T-helper 1 cell treated with Interleukin-12 subunit alpha and Interleukin-12 subunit beta and Interleukin-4 antibody, amounts not matched to agents 30 μg/mL and 1 μg/mL, for 36 hours (primary cell): Measurements from ENCODE around the gene NEO1.

ENCODE experiments used
- H3K27ac Mint-ChIP-seq: one replicate; pipeline ENCODE4 v1.8.0; 2021; ENCODE audit warnings: mild to moderate bottlenecking, mixed read lengths
- H3K27me3 Mint-ChIP-seq: one replicate; pipeline ENCODE4 v1.8.0; 2021; ENCODE audit warnings: low read depth, mixed read lengths
- H3K36me3 Mint-ChIP-seq: one replicate; pipeline ENCODE4 v1.8.0; 2021; ENCODE audit warnings: low read depth, mixed read lengths
- H3K4me1 Mint-ChIP-seq: one replicate; pipeline ENCODE4 v1.8.0; 2021; ENCODE audit warnings: low read depth, mixed read lengths
- H3K4me3 Mint-ChIP-seq: one replicate; pipeline ENCODE4 v1.8.0; 2021; ENCODE audit warnings: mild to moderate bottlenecking, moderate library complexity, mixed read lengths
- H3K9me3 Mint-ChIP-seq: one replicate; pipeline ENCODE4 v1.8.0; 2021; ENCODE audit warnings: mixed read lengths

Gene NEO1

DNA sequence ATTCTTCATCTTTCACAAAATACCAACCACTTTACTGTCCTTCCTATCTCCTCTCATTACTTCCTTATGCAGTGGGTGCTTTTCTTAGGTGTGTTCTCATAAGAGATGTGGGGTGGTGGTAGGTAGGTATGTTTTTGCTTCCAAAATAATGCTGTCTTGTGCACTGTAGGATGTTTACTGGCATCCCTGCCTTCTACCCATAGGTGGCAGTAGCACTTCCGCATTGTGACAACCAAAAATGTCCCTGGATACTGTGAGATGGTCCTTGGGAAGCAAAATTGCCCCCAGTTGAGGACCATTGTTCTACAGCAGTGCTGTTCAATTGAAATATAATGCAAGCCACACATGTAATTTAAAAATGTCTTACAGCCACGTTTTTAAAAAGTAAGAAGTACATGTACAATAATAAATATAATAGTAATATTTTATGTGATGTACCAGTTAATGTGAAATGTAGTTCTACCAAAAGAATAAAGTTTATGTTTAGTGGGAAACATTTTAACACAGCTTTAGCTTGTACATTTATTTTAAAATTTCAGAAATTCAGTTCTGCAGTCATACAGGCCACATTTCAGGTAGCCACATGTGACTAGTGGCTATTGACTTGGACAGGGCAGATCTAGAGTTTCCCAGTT lies 75.2 kb downstream of the NEO1 start:
- Mint-ChIP-seq H3K27me3 (peaks cover 10% of the 10 kb centered on the region), H3K4me1 (peaks cover 2% of the 10 kb centered on the region), H3K36me3 (no peaks in the 10 kb centered on the region), H3K27ac (no peak overlapping the region), H3K4me3 (no peak overlapping the region), H3K9me3 (no peaks in the 10 kb centered on the region)

GRCh38 chr15:73130830-73131229 lies 78.6 kb downstream of the NEO1 start:
- Mint-ChIP-seq H3K9me3 (no peaks in the 10 kb centered on the region), H3K36me3 (no peaks in the 10 kb centered on the region), H3K4me3 (no peak overlapping the region), H3K27ac (no peak overlapping the region), H3K4me1 (peaks cover 2% of the 10 kb centered on the region), H3K27me3 (peaks cover 11% of the 10 kb centered on the region)

GRCh38 chr15:73134196-73134595 lies 81.9 kb downstream of the NEO1 start:
- Mint-ChIP-seq H3K4me3 (no peak overlapping the region), H3K36me3 (no peaks in the 10 kb centered on the region), H3K4me1 (no peaks in the 10 kb centered on the region), H3K27me3 (peaks cover 11% of the 10 kb centered on the region), H3K9me3 (no peaks in the 10 kb centered on the region), H3K27ac (no peak overlapping the region)

GRCh38 chr15:73139041-73139743 lies 86.9 kb downstream of the NEO1 start:
- peaks cover 8% of the 10 kb centered on the region for H3K36me3 Mint-ChIP-seq
- peaks cover 4% of the 10 kb centered on the region for H3K9me3 Mint-ChIP-seq
- H3K27me3 Mint-ChIP-seq, result no peaks in the 10 kb centered on the region
- no peak overlapping the region for H3K4me3 Mint-ChIP-seq
- no peak overlapping the region for H3K27ac Mint-ChIP-seq
- peaks cover 16% of the 10 kb centered on the region for H3K4me1 Mint-ChIP-seq

DNA sequence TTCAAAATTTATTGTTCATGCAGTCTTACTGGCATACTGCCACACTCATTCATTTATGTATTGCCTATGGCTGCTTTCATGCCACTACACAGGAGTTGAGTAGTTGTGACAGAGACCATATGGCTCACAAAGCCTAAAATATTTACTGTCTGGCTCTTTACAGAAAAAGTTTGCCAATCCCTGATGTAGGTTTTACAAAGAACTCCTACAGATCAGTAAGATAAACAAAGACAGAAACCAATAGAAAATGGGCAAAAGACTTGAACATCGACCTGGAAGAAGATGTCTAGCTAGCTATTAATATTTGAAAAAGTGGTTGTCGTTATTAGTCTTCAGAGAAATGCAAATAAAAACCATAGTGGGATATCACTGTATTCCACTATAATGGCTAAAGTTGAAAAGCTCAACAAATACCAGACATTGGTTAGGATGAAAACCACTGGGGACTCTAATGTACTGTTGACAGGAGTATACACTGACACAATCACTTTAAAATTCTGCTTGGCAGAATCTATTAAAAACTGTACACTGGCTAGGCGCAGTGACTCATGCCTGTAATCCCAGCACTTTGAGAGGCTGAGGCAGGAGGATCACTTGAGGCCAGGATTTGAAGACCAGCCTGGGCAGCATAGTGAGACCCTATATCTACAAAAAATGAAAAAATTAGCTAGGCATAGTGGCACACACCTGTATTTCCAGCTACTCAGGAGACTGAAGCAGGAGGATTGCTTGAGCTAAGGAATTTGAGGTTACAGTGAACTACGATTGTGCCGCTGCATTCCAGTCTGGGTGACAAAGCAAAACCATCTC lies 87.7 kb downstream of the NEO1 start:
- Mint-ChIP-seq H3K27me3 (no peaks in the 10 kb centered on the region), H3K9me3 (peaks cover 4% of the 10 kb centered on the region), H3K27ac (no peak overlapping the region), H3K4me1 (peaks cover 16% of the 10 kb centered on the region), H3K4me3 (no peak overlapping the region), H3K36me3 (peaks cover 8% of the 10 kb centered on the region)

DNA sequence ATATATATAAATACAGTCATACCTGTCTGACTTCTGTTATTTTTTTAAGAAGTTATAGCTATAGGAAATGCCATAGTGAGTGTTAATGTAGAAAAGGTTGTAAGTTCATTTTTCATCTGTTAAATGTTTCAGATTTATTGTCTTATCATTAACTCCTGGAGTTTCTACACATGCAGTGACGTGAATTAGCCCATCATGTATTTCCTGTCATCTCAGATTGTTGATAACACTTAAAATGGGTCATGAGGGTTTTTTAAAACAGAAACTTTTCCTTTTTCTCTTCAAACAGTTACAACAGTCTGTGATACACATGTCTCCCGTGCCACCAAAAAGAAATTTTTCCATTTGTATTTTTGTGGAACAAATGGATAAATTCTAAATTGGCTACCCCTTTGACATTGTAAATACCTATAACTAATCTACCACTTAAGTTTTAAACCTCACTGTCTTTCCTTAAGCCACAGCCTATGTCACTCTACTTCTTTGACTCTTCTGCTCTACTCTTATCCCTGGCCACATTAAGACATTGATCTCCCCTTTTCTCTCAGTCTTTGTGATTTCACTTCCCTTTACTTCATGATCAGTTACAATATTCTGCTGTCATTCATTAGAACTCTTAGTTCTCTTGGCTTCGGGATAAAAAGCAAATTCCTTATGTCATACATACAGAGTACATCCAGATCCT lies 89.1 kb downstream of the NEO1 start:
- H3K4me1 Mint-ChIP-seq, result peaks cover 16% of the 10 kb centered on the region
- H3K9me3 Mint-ChIP-seq, result peaks cover 4% of the 10 kb centered on the region
- H3K36me3 Mint-ChIP-seq, result peaks cover 10% of the 10 kb centered on the region
- H3K4me3 Mint-ChIP-seq, result no peak overlapping the region
- no peaks in the 10 kb centered on the region for H3K27me3 Mint-ChIP-seq
- peak overlapping the region; percentile 45 for H3K27ac Mint-ChIP-seq

DNA sequence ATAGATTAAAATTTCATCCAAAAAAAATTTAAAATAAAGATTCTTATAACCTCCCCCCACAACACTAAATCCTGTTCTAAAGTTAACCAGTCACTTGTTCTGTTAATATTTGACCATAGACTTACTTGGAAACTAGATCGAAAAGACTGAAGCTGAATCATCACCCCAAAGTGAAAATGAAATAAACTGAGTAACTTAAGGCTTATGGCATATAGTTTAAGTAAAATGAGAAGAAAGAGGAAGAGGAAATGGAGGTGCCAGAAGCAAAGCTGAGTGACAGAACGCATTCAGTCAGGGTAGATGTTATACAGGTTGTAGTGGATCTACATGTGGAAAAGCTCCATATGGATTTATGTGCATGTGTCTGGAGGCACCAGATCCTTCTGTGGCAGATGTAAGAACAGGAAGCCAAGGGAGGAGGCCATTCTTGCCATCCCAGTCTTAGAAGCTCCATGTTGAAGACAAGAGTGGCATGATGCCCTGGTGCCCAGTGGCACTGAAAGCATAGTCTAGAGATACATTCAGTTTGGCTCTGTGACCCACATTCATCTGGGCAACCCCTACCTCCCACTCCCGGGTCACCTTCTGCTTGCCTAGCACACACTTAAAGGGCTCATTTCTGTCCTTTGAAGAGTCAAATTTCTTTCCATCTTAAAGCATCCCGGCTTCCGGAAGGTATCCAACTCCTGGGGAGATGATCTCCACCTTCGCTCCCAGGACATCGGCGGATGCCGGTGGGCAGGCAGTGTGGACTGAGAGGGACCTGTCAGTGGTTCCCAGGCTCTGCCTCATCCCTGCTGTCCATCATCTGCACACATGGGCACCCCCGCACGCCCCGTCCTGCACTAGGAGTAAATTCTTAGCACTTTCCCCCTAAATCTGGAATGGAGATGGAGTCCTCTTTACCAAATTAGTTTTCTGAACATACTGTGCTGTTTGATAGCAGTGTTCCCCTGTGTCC lies 90.8 kb downstream of the NEO1 start:
- Mint-ChIP-seq H3K9me3 (peaks cover 4% of the 10 kb centered on the region), H3K36me3 (peaks cover 10% of the 10 kb centered on the region), H3K27ac (peak overlapping the region; percentile 71), H3K4me3 (peak overlapping the region; percentile 54), H3K4me1 (peaks cover 16% of the 10 kb centered on the region), H3K27me3 (no peaks in the 10 kb centered on the region)

DNA sequence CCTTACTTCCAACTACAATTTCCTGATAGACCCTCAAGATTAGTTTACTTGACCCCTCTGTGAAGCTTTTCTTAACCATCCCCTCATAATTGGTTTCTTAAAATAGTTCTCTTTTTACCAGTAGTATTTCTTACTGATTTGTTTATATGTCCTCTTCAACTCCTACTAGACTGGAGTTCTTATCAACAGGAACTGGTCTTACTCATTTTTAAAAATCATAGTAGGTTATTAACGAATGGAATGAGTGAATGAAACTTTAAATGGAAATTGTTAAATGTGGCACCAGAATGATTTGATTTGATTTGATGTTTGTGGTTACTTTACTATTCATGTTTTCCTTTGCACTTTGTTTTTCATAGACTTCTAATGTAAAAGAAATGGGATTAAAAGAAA lies 91.5 kb downstream of the NEO1 start:
- Mint-ChIP-seq H3K27ac (peak overlapping the region; percentile 71), H3K4me3 (no peak overlapping the region), H3K9me3 (peaks cover 4% of the 10 kb centered on the region), H3K27me3 (no peaks in the 10 kb centered on the region), H3K4me1 (peaks cover 16% of the 10 kb centered on the region), H3K36me3 (peaks cover 10% of the 10 kb centered on the region)

DNA sequence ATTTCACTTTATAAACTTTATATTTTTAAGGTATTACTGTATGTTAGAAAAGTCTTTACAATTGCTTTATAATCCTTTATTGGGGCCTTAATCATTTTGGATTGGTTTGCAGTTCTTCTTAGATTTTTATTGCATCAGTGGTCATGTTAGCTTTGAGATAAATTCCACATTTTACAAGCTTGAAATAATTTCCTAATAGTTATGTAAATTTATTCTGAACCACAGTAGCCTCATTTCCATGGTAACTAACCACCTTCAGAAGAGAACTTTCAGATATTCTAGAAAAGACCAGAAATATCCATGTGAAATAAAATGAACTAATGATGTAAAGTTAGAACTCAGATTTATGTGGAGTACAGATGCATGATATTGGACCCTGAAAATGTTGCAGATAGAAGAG lies 94.2 kb downstream of the NEO1 start:
- Mint-ChIP-seq H3K36me3 (peaks cover 14% of the 10 kb centered on the region), H3K27me3 (no peaks in the 10 kb centered on the region), H3K27ac (no peak overlapping the region), H3K4me3 (no peak overlapping the region), H3K4me1 (peaks cover 16% of the 10 kb centered on the region), H3K9me3 (peaks cover 16% of the 10 kb centered on the region)

DNA sequence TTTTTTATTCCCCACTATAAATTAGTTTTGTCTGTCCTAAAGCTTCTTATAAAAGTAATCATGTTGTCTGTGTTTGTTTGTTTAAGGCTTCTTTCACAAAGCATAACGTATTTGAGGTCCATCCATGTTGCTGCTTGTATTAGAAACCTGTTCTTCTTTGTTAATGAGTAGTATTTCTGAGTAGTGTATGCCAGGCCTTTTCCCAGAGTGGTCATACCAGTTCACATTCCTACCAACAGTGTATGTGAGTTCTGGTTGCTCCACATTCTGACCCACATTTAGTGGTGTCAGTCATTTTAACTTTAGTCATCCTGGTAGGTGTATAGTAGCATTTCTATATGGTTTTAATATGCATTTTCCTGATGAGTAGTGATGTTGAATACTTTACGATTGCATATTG lies 98.6 kb downstream of the NEO1 start:
- Mint-ChIP-seq H3K27ac (no peak overlapping the region), H3K4me1 (no peaks in the 10 kb centered on the region), H3K9me3 (peaks cover 35% of the 10 kb centered on the region), H3K36me3 (peaks cover 8% of the 10 kb centered on the region), H3K27me3 (no peaks in the 10 kb centered on the region), H3K4me3 (no peak overlapping the region)

DNA sequence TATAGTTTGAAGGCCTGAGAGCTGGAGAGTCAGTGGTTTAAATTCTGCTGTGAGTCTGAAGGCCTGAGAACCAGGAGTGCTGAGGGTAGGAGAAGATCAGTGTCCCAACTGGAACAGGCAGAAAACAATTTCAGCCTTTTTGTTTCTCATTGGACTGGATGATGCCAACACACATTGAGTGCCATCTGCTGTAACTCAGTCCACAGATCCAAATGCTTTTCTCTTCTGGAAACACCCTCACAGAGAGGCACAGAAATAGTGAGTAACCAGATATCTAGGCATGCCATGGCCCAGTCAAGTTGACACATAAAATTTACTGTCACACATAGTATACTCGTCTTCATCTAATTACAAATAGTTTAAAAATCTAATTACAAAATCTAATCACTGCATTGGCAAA lies 100.8 kb downstream of the NEO1 start:
- Mint-ChIP-seq H3K27me3 (no peaks in the 10 kb centered on the region), H3K4me3 (no peak overlapping the region), H3K36me3 (peaks cover 9% of the 10 kb centered on the region), H3K9me3 (peaks cover 44% of the 10 kb centered on the region), H3K27ac (no peak overlapping the region), H3K4me1 (no peaks in the 10 kb centered on the region)

GRCh38 chr15:73153447-73153846 lies 101.2 kb downstream of the NEO1 start:
- H3K27ac Mint-ChIP-seq, result no peak overlapping the region
- H3K4me1 Mint-ChIP-seq, result no peaks in the 10 kb centered on the region
- no peaks in the 10 kb centered on the region for H3K27me3 Mint-ChIP-seq
- no peak overlapping the region for H3K4me3 Mint-ChIP-seq
- peaks cover 9% of the 10 kb centered on the region for H3K36me3 Mint-ChIP-seq
- peaks cover 44% of the 10 kb centered on the region for H3K9me3 Mint-ChIP-seq

DNA sequence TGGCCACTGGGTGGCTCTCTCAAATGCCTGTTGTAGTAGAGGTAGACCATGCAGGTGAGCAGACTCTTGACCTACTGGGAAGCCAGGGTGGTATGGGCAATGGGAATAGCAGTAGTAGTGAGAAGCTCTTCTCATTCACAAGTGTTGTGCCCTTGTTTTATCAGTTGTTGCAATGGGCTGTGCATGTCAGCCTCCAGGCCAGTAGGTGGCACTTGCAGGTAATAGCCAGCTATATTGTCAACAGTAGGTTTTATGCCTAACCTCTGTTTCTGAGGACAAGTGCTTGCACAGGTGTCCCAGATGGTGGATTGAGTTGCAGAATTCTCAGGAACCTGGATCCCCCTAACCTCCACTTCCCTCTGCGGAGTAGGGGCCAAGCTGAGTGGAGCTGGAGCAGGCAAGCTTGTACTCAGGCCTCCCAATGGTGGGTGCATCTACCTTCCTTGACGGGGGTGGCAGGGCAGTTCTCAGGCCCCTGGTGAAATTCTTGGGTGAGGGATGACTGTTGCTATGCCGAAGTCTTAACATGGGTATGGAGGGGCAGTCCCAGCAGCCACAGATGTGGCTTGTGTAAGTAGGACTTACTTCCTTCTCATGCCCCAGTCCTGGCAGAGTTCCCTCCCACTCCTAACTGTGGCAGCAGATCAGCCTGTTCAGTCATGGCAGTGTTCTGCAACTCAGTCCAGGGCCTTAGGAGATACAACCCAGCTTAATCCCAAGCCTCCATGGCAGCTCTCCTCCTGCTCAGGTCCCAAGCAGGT lies 104.3 kb downstream of the NEO1 start:
- no peak overlapping the region for H3K4me3 Mint-ChIP-seq
- H3K36me3 Mint-ChIP-seq, result peaks cover 5% of the 10 kb centered on the region
- peaks cover 31% of the 10 kb centered on the region for H3K9me3 Mint-ChIP-seq
- no peaks in the 10 kb centered on the region for H3K27me3 Mint-ChIP-seq
- no peaks in the 10 kb centered on the region for H3K4me1 Mint-ChIP-seq
- no peak overlapping the region for H3K27ac Mint-ChIP-seq
